ENCODE results near the gene MTFP1.
"Not testable (repeated sequence)": the region's sequence is repeated elsewhere in the genome, so short reads cannot be mapped to it uniquely, and the experiment has no call there.

Gene MTFP1, protein sequence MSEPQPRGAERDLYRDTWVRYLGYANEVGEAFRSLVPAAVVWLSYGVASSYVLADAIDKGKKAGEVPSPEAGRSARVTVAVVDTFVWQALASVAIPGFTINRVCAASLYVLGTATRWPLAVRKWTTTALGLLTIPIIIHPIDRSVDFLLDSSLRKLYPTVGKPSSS

GRCh38 chr22:30425616-30426387 lies at the start of gene MTFP1:
Gene MTFP1, plus strand, starts transcription at chr22:30425768. Its CDS starts 112 bp downstream, at chr22:30425880.
- DNase-seq: peak; percentile 67

DNA sequence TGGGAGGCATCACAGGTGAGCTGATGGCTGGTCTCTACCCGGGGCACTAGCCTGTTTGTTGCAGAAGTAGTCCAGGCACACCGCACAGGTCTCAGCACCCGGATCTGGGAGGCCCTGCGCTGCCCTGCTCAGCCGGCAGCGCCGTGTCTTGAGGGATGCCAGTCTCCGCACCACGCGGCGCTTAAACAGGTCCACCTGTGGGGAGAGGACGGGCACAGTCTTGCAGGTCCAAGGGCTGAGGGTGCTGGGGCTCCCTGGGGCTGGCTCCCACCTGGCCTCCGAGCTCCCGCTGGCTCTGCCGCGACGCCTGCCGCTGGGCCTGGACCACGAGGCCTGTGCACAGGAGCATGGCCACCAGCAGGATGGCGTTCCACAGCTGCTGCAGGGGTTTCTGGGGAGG lies 45.6 kb upstream of the MTFP1 start:
- DNase-seq: no peak

DNA sequence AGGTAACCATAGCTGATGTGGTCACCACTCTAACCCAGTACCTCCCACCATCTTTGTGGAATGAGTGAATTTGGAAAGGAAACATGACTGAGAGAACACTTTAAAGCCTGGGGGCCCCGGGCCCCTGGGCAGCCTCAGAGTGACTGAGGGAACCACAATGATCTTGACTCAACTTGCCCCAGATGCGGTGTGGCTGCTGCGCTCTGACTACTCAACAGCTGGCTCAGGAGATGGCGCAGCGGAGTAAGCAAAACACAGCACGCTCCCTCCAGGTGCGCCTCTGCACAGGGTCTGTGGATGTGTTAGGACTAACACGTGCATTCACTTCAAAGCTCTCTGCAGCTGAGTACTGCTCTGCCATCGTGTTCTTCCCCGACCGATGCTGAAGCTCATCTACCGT lies 44.3 kb upstream of the MTFP1 start:
- DNase-seq: no peak

GRCh38 chr22:30382340-30382739 lies 43.2 kb upstream of the MTFP1 start:
- no peak for DNase-seq

- DNase-seq: no peak
These were observed 42.5 kb upstream of the MTFP1 start for GRCh38 chr22:30383061-30383460.

GRCh38 chr22:30385942-30386341 lies 39.6 kb upstream of the MTFP1 start:
- DNase-seq: no peak

GRCh38 chr22:30386608-30386959 lies 39.0 kb upstream of the MTFP1 start:
- DNase-seq: no peak

GRCh38 chr22:30386960-30387827 lies 38.4 kb upstream of the MTFP1 start, which contains the start of gene RNF215:
Gene RNF215, minus strand, starts transcription at chr22:30387411. Its CDS starts 98 bp downstream, at chr22:30387313.
- peak; percentile 83 for DNase-seq

DNA sequence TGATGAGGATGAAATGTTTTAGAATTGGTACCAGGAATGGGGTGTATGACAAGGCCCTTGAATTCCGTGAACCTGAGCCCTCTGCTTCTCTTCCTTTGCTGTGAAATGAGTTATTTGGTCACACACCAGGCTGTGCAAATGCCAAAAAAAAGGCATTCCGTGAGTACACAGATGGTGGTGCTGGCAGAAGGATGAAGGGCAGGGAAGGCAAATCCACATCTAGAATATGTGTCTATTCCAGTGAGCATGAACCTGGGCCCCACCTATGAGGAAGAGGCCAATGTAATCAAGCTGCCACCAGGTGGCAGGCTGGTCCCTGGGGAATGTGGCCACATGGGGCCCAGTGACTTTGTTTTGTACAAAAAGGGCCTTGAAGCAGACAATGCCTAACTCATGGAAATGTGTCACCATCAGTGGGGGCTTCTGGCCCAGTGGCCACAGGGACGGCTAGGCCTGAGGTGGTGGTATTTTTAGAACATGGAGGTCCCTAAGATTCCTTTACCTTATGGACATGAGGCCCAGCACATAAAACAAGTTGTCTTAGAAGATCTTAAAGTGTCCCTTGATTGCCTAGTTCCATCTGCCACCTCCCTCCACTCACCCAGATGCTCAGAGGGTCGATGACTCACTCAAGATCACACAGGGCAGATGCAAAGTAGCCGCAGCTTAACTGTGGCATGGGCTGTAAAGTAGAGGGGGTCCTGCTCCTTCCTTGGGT lies 34.4 kb upstream of the MTFP1 start:
- peak; percentile 87 for DNase-seq

DNA sequence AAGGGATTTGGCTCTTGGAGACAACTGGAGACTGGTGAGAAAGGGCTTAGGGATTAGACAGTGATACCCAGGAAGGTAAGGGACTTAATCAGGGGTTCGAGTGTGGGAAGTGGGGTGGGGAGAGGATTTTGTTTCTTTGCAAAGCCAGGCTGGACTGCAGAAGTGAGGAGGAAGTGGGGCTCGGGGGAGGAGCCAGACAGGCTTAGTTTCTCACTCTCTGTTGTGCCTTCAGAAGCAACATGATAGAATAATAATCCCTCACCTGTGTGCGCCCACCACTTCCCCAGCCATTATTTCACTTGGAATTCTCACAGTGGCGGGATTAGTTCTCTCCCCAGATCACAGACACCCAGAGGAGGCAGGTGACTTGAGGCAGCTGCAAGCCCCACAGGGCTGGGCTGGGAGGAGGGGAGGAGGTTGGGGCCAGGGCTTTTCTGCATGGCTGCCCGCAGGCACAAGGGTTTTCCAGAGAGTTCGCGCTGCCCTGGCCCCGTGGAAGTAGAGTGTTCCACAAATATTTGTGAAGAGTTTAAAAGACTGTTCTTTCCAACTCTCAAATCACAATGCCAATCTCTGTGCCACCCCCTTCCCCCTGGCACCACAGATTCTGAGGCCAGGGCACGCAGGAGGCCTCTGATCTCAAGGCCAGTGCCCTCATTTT lies 32.8 kb upstream of the MTFP1 start:
- DNase-seq: no peak

DNA sequence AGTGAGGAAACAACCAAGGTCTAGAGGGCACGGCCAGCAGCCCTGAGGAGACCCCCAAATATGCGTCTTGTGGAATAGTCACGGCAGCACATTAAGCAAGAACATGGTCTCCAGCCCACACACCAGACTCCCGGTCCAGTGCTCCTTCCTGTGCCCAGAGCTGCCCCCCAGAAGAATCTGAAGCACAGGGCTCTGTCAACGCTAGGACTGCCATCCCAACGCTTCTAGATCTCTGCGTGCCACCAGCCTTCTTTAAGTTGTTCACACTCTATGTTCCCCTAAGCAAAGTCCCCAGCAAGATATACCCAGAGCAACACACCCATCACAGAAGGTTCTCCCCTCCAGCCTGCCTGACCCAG lies 32.3 kb upstream of the MTFP1 start:
- DNase-seq: no peak

DNA sequence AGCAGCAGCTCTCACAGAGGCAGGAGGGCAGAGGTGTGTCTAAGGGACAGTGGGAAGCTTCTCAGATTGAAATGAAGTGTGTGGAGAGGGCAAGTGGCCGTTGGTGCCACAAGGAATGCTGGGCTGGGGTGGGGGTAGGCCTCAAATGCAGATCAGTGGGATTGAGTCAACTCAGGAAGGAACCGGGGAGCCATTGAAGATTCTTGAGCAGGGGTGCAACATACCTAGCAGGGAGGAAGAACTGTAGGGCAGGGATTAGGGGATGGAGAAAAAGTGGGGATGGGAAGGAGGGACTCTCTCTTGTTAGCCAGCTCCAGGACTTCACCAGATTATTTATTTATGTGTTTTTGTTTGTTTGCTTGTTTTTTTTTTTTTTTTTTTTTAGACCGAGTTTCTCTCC lies 31.7 kb upstream of the MTFP1 start:
- DNase-seq: no peak

- DNase-seq: peak; percentile 86
These were observed 28.5 kb upstream of the MTFP1 start, which contains the start of gene SEC14L2 for GRCh38 chr22:30396871-30397655. Gene SEC14L2, plus strand, starts transcription at chr22:30397018. Its CDS starts 99 bp downstream, at chr22:30397117.

DNA sequence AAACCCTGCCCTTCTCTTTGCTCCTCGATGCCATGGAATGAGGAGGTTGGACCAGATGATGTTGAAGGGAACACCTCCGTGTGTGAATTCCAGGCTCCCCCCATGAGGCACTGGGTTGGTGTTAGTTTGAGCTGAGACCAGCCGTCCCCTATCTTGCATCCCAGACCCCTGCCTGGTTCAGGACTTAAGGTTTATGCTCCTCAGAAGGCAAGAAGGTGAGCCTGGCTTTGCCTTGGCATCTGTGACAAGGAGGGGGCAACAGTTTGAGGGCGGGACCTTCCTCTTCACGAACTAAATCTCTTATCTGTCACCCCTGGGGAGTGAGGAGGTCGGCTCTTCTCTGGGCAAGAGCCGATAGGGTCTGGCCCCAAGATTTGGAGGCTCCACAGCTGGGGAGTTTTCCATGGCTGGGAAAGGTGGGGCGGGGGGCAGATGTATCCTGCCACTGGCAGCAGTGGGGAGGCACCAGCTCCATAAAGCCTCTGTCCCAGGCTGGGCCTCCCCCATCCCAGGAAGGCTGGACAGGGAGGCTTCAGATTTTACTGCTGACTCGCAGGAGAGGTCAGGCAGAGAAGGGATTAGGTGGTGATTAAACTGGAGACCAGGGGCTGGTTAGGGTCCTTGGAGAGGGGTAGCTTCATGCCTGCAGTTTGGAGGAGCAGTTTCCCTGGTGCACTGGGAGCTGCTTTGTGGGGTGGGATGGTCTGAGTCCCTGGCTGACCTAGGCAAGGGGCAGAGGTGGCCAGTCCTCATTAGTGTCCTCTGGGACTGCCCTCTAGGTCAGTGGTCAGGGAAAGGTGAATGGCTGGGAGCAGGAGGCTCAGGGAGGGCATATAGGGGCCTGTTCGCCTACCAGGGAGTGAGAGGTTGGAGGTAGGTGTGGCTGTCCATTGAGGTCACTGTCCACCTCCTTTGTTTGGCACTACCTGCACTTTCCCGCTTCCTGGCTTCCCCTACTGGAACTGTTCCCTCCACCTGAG lies 27.6 kb upstream of the MTFP1 start:
- DNase-seq: no peak

DNA sequence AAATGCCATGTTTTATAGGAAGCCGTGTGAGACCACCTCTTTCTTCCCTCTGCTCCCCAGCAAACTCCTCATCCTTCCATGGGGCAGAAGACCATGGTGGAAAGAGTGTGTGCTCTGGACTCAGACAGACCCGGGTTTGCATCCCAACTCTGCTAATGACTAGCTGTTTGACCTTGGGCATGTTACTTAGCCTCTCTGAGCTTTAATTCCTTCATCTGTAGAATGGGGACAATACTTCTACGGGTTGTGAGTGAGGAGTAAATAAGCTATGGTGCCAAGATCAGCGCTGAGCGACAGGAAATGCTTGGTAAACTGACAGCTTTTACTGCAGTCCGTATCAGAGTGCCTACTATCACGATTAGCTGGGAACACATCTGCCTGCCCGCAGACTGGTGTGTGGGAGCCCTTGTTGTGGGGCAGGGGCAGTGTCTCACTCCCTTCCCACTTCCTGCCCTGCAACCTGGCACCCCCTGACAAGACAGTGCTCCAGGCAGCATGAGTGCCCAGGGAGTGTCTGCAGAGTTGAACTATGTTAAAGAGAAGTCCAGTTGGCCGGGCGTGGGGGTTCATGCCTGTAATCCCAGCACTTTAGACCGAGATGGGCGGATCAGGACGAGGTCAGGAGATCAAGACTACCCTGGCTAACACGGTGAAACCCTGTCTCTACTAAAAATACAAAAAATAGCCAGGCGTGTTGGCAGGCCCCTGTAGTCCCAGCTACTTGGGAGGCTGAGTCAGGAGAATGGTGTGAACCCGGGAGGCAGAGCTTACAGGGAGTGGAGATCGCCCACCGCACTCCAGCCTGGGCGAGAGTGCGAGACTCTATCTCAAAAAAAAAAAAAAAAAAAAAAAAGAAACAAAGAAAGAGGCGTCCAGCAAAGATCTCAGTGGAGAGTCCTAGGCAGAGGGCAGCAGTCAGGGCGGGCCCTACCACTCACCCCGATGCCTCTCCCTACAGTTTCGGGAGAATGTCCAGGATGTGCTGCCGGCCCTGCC lies 26.6 kb upstream of the MTFP1 start:
- no peak for DNase-seq

DNA sequence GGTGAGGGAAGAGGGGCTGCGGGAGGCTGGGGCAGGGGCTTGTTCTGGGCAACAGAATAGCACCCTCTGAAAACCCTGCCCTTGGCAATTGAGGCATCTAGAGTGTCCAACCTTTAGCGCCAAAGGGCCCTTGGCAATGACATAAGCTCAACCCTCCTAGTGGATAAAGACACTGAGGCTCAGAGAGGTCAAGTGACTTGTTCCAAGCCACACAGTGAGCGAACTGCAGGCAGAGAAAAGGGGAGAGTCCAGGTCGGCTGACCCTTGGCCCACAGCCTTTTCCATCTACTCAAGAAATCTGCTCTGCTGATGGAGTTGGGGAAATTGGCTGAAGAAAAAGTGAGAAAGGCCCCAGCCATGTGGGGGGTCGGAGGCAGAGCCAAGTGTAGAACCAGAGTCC lies 25.9 kb upstream of the MTFP1 start:
- DNase-seq: no peak

DNA sequence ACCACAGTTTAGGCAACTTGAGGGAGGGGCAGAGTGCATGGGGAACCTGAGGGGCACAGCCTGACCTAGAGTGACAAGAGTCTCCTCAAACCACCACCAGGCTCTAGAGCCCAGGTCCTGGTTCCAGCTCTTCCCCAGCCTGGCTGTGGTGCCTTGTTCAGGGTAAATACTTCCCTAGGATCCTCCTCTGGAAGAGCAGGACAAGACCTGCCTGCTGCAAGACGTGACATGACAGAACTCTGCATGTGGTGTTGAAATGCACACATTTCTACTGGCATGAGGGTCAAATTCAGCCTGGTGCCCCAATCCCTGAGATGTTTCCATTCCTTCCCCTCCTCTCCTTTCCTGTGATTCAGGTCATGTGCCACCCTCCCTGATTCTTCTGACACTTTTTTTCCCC lies 25.4 kb upstream of the MTFP1 start:
- no peak for DNase-seq

GRCh38 chr22:30401024-30401423 lies 24.5 kb upstream of the MTFP1 start:
- DNase-seq: not testable (repeated sequence)

Data from stimulated activated CD4-positive, alpha-beta T cell treated with anti-CD3 and anti-CD28 coated beads, Interleukin-15, amount 100 ng/mL, for 24 hours (primary cell).